K562 (cell line): ENCODE data around the gene MAST4.

ENCODE experiments used
- CCAR2 ChIP-seq: fragments of 200-400 bp; formaldehyde crosslinking; IDR thresholded peaks from 2 replicates; pipeline ENCODE4 v1.6.1; 2017; ENCODE audit warnings: mild to moderate bottlenecking, low read depth, low read length
- E2F3 ChIP-seq: fragments of 250-450 bp; sonication (Bioruptor Pico); IDR thresholded peaks from 2 replicates; pipeline ENCODE4 v1.4.0; 2020; ENCODE audit warnings: mild to moderate bottlenecking
- ELF1 ChIP-seq: fragments of 200-800 bp; sonication (Bioruptor generic); IDR thresholded peaks from 2 replicates; pipeline ENCODE4 v1.6.1; 2016; ENCODE audit warnings: missing genetic modification characterization, missing compliant biosample characterization
- FOXP1 ChIP-seq: sonication (generic); formaldehyde crosslinking; IDR thresholded peaks from 2 replicates; pipeline ENCODE4 v1.8.0; 2022; ENCODE audit warnings: mild to moderate bottlenecking, missing genetic modification reagents
- PCBP2 ChIP-seq: fragments of 200-400 bp; formaldehyde crosslinking; IDR thresholded peaks from 2 replicates; pipeline ENCODE4 v1.6.1; 2018; ENCODE audit warnings: low read length, low read depth, mild to moderate bottlenecking, moderate library complexity; ENCODE audit not compliant: poor library complexity, severe bottlenecking
- RAD21 ChIP-seq, 2 experiments: fragments of 250-450 bp in 1 of 2; fragments of 450-650 bp in 1 of 2; sonication (Bioruptor Pico) in 1 of 2; formaldehyde crosslinking in 1 of 2; IDR thresholded peaks in 1 of 2; conservative IDR thresholded peaks in 1 of 2; 2 replicates each; pipeline versions ENCODE4 v1.4.0 to v1.8.0; 2020 to 2022; ENCODE audit warnings: mild to moderate bottlenecking in 2 of 2, moderate library complexity in 1 of 2
- SP1 ChIP-seq: sonication (generic); formaldehyde crosslinking; IDR thresholded peaks from 2 replicates; pipeline ENCODE4 v1.8.1; 2022; ENCODE audit warnings: mild to moderate bottlenecking, missing genetic modification reagents
- TAF1 ChIP-seq: IDR thresholded peaks from 2 replicates; pipeline ENCODE4 v1.6.1; 2011; ENCODE audit warnings: mild to moderate bottlenecking, low read length, moderate library complexity; ENCODE audit not compliant: insufficient read depth, control insufficient read depth, severe bottlenecking; ENCODE audit errors: extremely low read depth
- THRAP3 ChIP-seq: fragments of 450-650 bp; IDR thresholded peaks from 2 replicates; pipeline ENCODE4 v1.6.1; 2016; ENCODE audit warnings: mild to moderate bottlenecking, inconsistent platforms, borderline replicate concordance
- YY1 ChIP-seq, 3 experiments: IDR thresholded peaks; 2 replicates each; pipeline ENCODE4 v1.6.1; 2011; ENCODE audit warnings: low read length in 2 of 3, mild to moderate bottlenecking in 2 of 3, moderate library complexity in 2 of 3, borderline replicate concordance in 1 of 3, control low read depth in 1 of 3, low read depth in 1 of 3; ENCODE audit not compliant: insufficient read depth in 3 of 3, insufficient replicate concordance in 2 of 3, control insufficient read depth in 1 of 3, insufficient read length in 1 of 3; ENCODE audit errors: extremely low read depth in 1 of 3
- ZEB2 ChIP-seq: fragments of 450-650 bp; IDR thresholded peaks from 2 replicates; pipeline ENCODE4 v1.6.1; 2016
- TF ChIP-seq, protein P1 (sequence below), 2 experiments: fragments of 450-650 bp; IDR thresholded peaks; 2 replicates each; pipeline ENCODE4 v1.6.1; 2016; ENCODE audit warnings: mild to moderate bottlenecking in 2 of 2, borderline replicate concordance in 1 of 2, low read depth in 1 of 2, moderate library complexity in 1 of 2
- TF ChIP-seq, protein P2 (sequence below), 3 experiments: IDR thresholded peaks in 2 of 3; conservative IDR thresholded peaks in 1 of 3; 2 replicates each; pipeline ENCODE4 v1.5.1; 2011 to 2012; ENCODE audit warnings: low read length in 3 of 3, mild to moderate bottlenecking in 3 of 3, control low read depth in 2 of 3, improper control_type of control experiment in 1 of 3, inconsistent platforms in 1 of 3, low read depth in 1 of 3, mixed read lengths in 1 of 3, moderate library complexity in 1 of 3; ENCODE audit not compliant: insufficient read depth in 2 of 3
- TF ChIP-seq, protein P3 (sequence below): sonication (generic); formaldehyde crosslinking; IDR thresholded peaks from 2 replicates; pipeline ENCODE4 v1.8.0; 2022; ENCODE audit warnings: mild to moderate bottlenecking, missing genetic modification reagents, borderline replicate concordance

DNA sequence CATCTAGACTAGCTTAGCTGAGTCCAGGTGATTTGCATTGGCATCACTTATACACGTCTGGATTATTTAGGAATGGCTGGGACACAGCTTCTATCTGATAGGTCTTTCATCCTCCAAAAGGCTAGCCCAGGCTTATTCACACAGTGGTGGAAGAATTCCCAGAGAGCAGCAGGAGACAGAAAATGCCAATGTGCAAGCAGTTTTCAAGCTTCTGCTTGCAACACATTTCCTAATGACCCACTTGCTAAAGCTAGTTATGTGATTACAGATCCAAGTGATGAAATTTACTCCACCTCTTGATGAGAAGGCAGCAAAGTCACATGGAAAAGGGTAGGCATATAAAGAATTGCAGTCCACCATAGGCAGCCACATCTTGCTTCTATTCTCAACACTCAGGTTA is 44.2 kb upstream of the MAST4 start:
- TF ChIP-seq, protein P1, sequence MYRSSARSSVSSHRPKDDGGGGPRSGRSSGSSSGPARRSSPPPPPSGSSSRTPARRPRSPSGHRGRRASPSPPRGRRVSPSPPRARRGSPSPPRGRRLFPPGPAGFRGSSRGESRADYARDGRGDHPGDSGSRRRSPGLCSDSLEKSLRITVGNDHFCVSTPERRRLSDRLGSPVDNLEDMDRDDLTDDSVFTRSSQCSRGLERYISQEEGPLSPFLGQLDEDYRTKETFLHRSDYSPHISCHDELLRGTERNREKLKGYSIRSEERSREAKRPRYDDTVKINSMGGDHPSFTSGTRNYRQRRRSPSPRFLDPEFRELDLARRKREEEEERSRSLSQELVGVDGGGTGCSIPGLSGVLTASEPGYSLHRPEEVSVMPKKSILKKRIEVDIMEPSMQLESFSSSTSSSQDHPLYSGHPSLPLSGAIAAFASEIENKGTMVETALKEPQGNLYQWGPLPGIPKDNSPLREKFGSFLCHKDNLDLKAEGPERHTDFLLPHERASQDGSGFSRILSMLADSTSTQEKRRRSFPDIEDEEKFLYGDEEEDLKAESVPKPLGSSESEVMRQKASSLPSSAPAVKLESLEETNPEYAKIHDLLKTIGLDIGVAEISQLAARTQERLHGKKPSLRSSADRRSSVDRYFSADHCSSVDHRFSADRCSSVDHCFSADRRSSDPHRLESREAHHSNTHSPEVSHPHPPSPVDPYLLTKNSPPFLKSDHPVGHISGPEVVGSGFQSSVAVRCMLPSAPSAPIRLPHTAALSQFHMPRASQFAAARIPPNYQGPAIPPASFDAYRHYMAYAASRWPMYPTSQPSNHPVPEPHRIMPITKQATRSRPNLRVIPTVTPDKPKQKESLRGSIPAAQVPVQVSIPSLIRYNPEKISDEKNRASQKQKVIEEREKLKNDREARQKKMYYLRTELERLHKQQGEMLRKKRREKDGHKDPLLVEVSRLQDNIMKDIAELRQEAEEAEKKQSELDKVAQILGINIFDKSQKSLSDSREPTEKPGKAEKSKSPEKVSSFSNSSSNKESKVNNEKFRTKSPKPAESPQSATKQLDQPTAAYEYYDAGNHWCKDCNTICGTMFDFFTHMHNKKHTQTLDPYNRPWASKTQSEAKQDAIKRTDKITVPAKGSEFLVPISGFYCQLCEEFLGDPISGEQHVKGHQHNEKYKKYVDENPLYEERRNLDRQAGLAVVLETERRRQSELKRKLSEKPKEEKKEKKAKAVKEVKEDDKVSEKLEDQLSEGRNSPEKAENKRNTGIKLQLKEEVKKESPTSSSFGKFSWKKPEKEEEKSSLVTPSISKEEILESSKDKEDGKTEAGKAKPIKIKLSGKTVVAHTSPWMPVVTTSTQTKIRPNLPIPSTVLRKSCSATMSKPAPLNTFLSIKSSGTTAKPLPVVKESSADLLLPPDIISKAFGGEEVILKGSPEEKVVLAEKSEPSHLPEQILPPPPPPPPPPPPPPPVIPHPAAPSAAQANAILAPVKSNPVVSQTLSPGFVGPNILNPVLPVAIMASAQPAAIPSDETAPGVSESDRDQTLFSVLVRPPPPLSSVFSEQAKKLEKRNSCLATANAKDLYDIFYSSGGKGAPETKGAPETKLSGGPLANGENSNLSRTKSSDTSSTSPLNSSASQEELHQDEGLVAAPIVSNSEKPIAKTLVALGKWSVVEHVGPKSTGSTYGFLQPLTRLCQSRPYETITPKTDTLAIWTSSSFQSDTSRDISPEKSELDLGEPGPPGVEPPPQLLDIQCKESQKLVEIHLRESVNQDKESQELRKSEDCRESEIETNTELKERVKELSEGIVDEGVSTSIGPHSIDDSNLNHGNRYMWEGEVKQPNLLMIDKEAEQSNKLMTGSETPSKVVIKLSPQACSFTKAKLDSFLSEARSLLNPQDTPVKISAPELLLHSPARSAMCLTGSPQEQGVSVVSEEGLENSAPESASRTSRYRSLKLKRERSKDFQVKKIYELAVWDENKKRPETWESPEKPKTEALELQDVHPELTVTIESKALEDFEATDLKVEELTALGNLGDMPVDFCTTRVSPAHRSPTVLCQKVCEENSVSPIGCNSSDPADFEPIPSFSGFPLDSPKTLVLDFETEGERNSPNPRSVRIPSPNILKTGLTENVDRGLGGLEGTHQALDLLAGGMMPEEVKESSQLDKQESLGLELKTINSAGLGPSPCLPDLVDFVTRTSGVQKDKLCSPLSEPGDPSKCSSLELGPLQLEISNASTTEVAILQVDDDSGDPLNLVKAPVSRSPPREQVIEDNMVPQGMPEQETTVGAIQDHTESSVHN (IDR thresholded peaks at IDR 0.05; ENCODE audit: borderline replicate concordance in 1 of 2, low read depth in 1 of 2), result no peak
- TF ChIP-seq ELF1 (tag), result no peak
- TF ChIP-seq CCAR2, result no peak
- no peak for TF ChIP-seq RAD21 (CRISPR knock-in tag; conservative IDR thresholded peaks at IDR 0.05 in 1 of 2, IDR thresholded peaks at IDR 0.05 in 1 of 2)
- TF ChIP-seq PCBP2, result no peak
- TF ChIP-seq SP1 (CRISPR knock-in tag), result no peak
- no peak for TF ChIP-seq FOXP1 (CRISPR knock-in tag)
- TF ChIP-seq YY1 (IDR thresholded peaks at IDR 0.05; ENCODE audit: borderline replicate concordance in 1 of 3, control insufficient read depth in 1 of 3, extremely low read depth in 1 of 3, insufficient read depth in 3 of 3, insufficient read length in 1 of 3, insufficient replicate concordance in 2 of 3, low read depth in 1 of 3, low read length in 2 of 3), result no peak
- TF ChIP-seq, protein P2, sequence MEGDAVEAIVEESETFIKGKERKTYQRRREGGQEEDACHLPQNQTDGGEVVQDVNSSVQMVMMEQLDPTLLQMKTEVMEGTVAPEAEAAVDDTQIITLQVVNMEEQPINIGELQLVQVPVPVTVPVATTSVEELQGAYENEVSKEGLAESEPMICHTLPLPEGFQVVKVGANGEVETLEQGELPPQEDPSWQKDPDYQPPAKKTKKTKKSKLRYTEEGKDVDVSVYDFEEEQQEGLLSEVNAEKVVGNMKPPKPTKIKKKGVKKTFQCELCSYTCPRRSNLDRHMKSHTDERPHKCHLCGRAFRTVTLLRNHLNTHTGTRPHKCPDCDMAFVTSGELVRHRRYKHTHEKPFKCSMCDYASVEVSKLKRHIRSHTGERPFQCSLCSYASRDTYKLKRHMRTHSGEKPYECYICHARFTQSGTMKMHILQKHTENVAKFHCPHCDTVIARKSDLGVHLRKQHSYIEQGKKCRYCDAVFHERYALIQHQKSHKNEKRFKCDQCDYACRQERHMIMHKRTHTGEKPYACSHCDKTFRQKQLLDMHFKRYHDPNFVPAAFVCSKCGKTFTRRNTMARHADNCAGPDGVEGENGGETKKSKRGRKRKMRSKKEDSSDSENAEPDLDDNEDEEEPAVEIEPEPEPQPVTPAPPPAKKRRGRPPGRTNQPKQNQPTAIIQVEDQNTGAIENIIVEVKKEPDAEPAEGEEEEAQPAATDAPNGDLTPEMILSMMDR (IDR thresholded peaks at IDR 0.05 in 2 of 3, conservative IDR thresholded peaks at IDR 0.05 in 1 of 3; ENCODE audit: insufficient read depth in 2 of 3, low read depth in 1 of 3, low read length in 3 of 3), result no peak
- TF ChIP-seq TAF1, result no peak
- no peak for TF ChIP-seq E2F3 (CRISPR knock-in tag)
- TF ChIP-seq, protein P3, sequence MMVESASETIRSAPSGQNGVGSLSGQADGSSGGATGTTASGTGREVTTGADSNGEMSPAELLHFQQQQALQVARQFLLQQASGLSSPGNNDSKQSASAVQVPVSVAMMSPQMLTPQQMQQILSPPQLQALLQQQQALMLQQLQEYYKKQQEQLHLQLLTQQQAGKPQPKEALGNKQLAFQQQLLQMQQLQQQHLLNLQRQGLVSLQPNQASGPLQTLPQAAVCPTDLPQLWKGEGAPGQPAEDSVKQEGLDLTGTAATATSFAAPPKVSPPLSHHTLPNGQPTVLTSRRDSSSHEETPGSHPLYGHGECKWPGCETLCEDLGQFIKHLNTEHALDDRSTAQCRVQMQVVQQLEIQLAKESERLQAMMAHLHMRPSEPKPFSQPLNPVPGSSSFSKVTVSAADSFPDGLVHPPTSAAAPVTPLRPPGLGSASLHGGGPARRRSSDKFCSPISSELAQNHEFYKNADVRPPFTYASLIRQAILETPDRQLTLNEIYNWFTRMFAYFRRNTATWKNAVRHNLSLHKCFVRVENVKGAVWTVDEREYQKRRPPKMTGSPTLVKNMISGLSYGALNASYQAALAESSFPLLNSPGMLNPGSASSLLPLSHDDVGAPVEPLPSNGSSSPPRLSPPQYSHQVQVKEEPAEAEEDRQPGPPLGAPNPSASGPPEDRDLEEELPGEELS, result no peak
- TF ChIP-seq ZEB2, result no peak
- TF ChIP-seq THRAP3, result no peak
